Measurements from ENCODE around the gene RHOJ.
"Not testable (repeated sequence)": the region's sequence is repeated elsewhere in the genome, so short reads cannot be mapped to it uniquely, and the experiment has no call there.

The RHOJ gene

DNA sequence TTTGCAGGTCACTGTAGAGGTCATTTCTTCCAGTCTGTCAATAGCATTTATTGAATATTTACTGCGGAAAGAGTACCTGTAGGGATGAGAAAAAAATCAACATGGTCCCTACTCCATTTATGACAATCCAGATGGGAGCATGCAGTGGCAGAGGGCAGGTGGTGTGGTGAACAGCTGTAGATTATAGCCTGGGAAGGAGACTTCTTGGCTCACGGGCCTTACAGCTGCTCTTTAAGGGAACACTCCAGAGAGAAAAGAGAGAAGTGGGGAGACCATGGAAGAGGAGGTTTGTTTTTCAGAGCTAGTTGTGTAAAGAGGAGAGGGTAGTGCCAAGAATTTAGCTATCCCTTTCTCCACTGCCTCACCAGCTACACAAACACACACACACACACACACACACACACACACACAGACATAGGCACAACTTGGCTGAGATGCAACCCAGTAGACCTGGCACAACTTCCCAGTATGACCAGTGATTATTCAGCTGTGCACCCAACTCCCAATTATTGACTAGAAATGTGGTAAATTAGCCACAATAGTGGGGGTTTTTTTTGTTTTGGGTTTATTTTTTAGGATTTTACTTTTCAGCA is 73.4 kb downstream of the RHOJ start:
- H3K79me2 ChIP-seq (ENCODE audit: control insufficient read depth, insufficient read depth, low read length, unreplicated experiment), result no peaks in the 10 kb centered on the region
- peaks cover 4% of the 10 kb centered on the region; the same call in 1 of the 2 replicates for H3K27me3 ChIP-seq (ENCODE audit: insufficient read depth, low read length)
- H2AFZ ChIP-seq (ENCODE audit: low read length, unreplicated experiment), result no peak overlapping the region
- no peak overlapping the region for H3K27ac ChIP-seq (ENCODE audit: low read depth, low read length)
- no peak overlapping the region for H3K4me3 ChIP-seq (ENCODE audit: low read depth, low read length)
- H3K4me1 ChIP-seq (ENCODE audit: control insufficient read depth, insufficient read depth, low read length, unreplicated experiment), result no peaks in the 10 kb centered on the region
- no peaks in the 10 kb centered on the region for H3K36me3 ChIP-seq (ENCODE audit: insufficient read depth, low read length)

DNA sequence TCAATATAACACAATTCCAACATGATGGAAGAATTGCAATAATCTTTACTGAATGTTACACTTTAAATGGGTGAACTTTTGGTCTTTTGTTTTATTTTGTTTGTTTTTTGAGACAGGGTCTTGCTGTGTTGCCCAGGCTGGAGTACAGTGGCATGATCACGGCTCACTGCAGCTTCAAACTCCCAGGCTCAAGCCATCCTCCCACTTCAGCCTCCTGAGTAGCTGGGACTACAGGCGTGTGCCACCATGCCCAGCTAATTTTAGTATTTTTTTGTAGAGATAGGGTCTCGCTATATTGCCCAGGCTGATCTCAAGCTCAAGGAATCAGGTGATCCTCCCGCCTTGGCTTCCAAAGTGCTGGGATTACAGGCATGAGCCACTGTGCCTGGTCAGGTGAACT is 75.7 kb downstream of the RHOJ start:
- H3K36me3 ChIP-seq (ENCODE audit: insufficient read depth, low read length); H3K4me3 ChIP-seq (ENCODE audit: low read depth, low read length); H3K4me1 ChIP-seq (ENCODE audit: control insufficient read depth, insufficient read depth, low read length, unreplicated experiment); H3K27ac ChIP-seq (ENCODE audit: low read depth, low read length); H2AFZ ChIP-seq (ENCODE audit: low read length, unreplicated experiment); H3K79me2 ChIP-seq (ENCODE audit: control insufficient read depth, insufficient read depth, low read length, unreplicated experiment): not testable (repeated sequence)
- H3K27me3 ChIP-seq (ENCODE audit: insufficient read depth, low read length), result peaks cover 20% of the 10 kb centered on the region

DNA sequence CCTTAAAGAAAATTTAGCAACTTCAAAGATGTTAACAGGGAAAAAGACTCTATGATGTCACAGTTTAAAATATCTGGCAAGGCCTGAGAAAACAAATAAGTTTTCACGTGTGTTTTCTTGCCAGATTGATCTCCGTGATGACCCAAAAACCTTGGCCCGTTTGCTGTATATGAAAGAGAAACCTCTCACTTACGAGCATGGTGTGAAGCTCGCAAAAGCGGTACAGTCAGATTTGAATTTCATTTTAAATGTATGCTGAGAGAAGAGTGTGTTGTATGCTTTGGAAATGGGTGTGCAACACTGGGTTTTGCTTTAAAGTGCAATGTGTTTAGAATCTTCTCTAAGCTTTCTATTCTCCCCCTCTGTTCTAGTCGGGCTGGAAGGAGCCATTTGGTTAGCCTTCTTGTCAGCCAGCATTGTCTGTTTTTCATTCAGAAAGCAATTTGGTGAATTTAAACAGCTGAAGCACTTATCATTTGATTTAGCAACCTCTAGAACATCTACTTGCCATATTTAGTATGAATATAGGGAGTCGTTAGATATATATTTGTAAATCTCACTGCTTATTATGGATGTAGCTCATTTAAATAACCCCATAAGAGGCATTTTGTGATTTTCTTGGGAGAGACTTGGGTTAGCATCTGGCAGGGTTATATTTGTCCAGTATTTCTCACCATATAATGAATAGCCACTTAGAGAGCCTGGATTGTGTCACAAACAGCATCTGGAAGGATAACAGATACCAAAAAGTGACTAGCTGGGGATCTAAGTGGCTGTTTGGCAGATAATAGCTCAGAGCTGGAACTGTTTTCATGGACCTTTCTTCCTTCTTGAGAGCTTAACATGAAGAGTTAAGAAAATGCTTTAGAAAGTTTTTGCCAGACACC is 79.0 kb downstream of the RHOJ start:
- no peak overlapping the region for H3K27ac ChIP-seq (ENCODE audit: low read depth, low read length)
- H3K36me3 ChIP-seq (ENCODE audit: insufficient read depth, low read length), result no peaks in the 10 kb centered on the region
- peak overlapping the region; percentile 32; the same call in 1 of the 2 replicates for H3K4me3 ChIP-seq (ENCODE audit: low read depth, low read length)
- no peaks in the 10 kb centered on the region for H3K79me2 ChIP-seq (ENCODE audit: control insufficient read depth, insufficient read depth, low read length, unreplicated experiment)
- H2AFZ ChIP-seq (ENCODE audit: low read length, unreplicated experiment), result no peak overlapping the region
- H3K4me1 ChIP-seq (ENCODE audit: control insufficient read depth, insufficient read depth, low read length, unreplicated experiment), result no peaks in the 10 kb centered on the region
- H3K27me3 ChIP-seq (ENCODE audit: insufficient read depth, low read length), result peaks cover 41% of the 10 kb centered on the region

DNA sequence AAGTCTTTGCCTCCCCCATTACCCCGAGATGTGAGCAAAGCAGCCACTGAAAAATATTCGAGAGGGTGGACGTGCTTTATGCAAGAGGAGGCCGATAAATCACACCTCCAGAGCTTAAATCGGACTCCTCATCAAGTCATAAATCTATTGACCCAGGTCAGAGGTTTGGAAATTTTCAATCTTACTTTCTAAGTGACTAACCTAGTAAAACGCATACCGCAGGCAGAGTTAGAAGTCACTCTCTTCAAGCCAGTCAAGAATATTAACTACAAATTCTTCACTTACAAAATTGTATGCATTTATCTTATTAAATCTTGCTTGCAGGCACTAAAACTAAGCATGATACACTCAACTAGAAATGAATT is 79.6 kb downstream of the RHOJ start:
- Histone ChIP-seq H3K36me3 (ENCODE audit: insufficient read depth, low read length) (no peaks in the 10 kb centered on the region), H3K4me1 (ENCODE audit: control insufficient read depth, insufficient read depth, low read length, unreplicated experiment) (no peaks in the 10 kb centered on the region), H3K4me3 (ENCODE audit: low read depth, low read length) (no peak overlapping the region), H3K27me3 (ENCODE audit: insufficient read depth, low read length) (peaks cover 41% of the 10 kb centered on the region), H3K27ac (ENCODE audit: low read depth, low read length) (no peak overlapping the region), H3K79me2 (ENCODE audit: control insufficient read depth, insufficient read depth, low read length, unreplicated experiment) (no peaks in the 10 kb centered on the region), H2AFZ (ENCODE audit: low read length, unreplicated experiment) (no peak overlapping the region)

DNA sequence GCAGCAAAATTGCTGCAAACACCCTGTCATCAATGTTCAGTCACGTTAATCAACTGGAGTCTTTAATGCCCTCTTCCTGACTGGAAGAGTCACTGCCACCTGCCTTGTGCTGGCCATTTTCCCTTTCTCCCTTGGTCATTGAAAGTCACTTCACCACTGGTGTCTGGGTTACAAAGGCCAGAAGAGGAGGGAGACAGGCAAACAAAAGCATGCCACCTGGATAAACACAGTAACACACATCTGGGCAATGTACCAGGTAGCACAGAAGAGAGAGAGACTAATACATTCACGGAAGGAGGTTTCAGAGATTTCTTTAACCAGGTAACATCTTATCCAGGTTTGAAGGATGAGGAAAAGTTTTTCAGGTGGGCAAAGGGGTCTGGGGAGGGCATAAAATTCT is 81.8 kb downstream of the RHOJ start:
- Histone ChIP-seq H3K4me1 (ENCODE audit: control insufficient read depth, insufficient read depth, low read length, unreplicated experiment) (no peaks in the 10 kb centered on the region), H3K27ac (ENCODE audit: low read depth, low read length) (no peak overlapping the region), H3K36me3 (ENCODE audit: insufficient read depth, low read length) (no peaks in the 10 kb centered on the region), H2AFZ (ENCODE audit: low read length, unreplicated experiment) (no peak overlapping the region), H3K27me3 (ENCODE audit: insufficient read depth, low read length) (peaks cover 37% of the 10 kb centered on the region), H3K4me3 (ENCODE audit: low read depth, low read length) (no peak overlapping the region), H3K79me2 (ENCODE audit: control insufficient read depth, insufficient read depth, low read length, unreplicated experiment) (no peaks in the 10 kb centered on the region)

DNA sequence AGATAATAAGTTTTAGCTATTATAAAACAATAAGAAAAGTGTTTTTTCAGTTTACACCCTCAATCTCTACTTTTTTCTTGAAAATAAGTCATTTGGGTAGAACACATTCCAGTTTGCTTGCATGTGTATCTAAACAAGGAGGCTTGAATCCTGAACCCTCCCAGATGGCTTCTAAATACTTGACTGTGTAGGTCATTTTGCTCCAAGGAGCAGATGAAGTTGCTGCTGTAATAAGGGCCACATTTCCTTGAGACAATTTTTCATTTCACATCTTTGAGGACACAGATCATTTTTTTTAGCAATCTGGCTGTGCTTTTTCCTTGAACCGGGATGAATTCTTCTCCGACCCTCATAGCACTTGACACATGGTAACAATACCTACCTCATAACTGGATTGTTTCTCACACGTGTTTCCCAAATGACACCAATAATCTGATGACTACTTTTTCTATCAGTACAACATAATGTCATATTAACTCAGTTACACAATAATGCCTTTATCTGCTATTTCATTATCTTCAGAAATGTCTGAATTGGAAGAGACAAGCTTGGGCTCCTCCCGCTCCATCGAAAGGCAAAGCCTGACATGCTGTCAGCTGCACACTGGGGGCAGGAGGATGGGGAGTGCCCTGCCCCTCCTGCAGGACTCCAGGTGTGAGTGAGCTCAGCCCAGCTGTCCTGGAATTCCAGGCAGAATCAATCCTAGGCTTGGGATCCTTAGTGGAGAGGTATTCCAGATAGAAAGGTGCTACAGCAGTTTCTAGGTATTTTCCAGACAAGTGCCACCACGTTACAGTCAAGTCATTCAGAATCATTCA is 83.6 kb downstream of the RHOJ start:
- Histone ChIP-seq H3K4me1 (ENCODE audit: control insufficient read depth, insufficient read depth, low read length, unreplicated experiment) (no peaks in the 10 kb centered on the region), H3K4me3 (ENCODE audit: low read depth, low read length) (no peak overlapping the region), H3K79me2 (ENCODE audit: control insufficient read depth, insufficient read depth, low read length, unreplicated experiment) (no peaks in the 10 kb centered on the region), H3K36me3 (ENCODE audit: insufficient read depth, low read length) (no peaks in the 10 kb centered on the region), H3K27me3 (ENCODE audit: insufficient read depth, low read length) (peaks cover 37% of the 10 kb centered on the region), H2AFZ (ENCODE audit: low read length, unreplicated experiment) (no peak overlapping the region), H3K27ac (ENCODE audit: low read depth, low read length) (no peak overlapping the region)

DNA sequence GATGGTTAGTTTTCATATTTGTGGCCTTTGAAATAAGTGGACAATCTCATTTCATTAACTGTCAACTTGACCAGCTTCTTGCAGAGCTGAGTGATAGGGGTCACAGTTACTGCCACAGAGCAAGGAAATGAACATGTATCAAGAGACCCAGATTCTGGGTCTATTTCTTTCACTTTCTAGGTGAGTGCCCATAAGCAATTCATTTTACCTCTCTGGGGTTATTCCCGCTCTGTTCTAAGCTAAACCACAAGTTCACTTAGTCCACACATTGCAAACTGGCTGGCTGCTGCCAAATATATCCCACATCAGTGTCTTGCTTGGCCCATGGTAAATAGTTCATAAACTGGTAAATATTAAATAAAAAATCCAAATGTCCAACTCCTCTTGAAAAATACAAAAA is 84.6 kb downstream of the RHOJ start:
- Histone ChIP-seq H3K27me3 (ENCODE audit: insufficient read depth, low read length) (peaks cover 29% of the 10 kb centered on the region), H3K4me3 (ENCODE audit: low read depth, low read length) (no peak overlapping the region), H3K79me2 (ENCODE audit: control insufficient read depth, insufficient read depth, low read length, unreplicated experiment) (no peaks in the 10 kb centered on the region), H2AFZ (ENCODE audit: low read length, unreplicated experiment) (no peak overlapping the region), H3K4me1 (ENCODE audit: control insufficient read depth, insufficient read depth, low read length, unreplicated experiment) (no peaks in the 10 kb centered on the region), H3K36me3 (ENCODE audit: insufficient read depth, low read length) (no peaks in the 10 kb centered on the region), H3K27ac (ENCODE audit: low read depth, low read length) (no peak overlapping the region)

DNA sequence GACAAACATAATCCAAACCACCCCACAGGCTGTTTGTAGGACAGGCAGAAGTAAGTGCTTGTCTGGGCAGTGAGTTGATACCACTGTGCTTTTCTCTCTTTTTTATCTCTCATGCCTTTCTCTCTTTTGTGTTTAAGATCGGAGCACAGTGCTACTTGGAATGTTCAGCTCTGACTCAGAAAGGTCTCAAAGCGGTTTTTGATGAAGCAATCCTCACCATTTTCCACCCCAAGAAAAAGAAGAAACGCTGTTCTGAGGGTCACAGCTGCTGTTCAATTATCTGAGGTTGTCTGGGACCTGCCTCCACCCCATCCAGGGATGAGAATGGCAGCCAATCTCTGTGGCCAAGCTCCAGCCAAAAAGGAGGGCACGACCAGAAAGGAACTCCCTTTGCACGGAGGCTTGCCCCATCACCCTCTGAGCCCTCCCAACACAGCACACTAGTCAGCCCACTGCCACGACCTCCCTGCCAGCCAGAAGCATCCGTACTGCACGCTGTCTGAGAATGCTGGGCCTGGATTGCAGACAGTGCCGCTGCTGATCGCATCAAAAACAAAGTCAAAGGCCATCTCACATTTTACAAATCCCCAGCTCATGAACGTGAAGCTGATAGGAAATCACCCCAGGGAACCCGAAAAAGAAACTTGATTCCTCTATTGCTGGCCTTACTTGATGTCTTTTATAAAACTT is 86.6 kb downstream of the RHOJ start:
- Histone ChIP-seq H3K4me1 (ENCODE audit: control insufficient read depth, insufficient read depth, low read length, unreplicated experiment) (no peaks in the 10 kb centered on the region), H3K27ac (ENCODE audit: low read depth, low read length) (no peak overlapping the region), H3K79me2 (ENCODE audit: control insufficient read depth, insufficient read depth, low read length, unreplicated experiment) (no peaks in the 10 kb centered on the region), H2AFZ (ENCODE audit: low read length, unreplicated experiment) (no peak overlapping the region), H3K4me3 (ENCODE audit: low read depth, low read length) (no peak overlapping the region), H3K27me3 (ENCODE audit: insufficient read depth, low read length) (peaks cover 25% of the 10 kb centered on the region; the same call in 1 of the 2 replicates), H3K36me3 (ENCODE audit: insufficient read depth, low read length) (no peaks in the 10 kb centered on the region)

DNA sequence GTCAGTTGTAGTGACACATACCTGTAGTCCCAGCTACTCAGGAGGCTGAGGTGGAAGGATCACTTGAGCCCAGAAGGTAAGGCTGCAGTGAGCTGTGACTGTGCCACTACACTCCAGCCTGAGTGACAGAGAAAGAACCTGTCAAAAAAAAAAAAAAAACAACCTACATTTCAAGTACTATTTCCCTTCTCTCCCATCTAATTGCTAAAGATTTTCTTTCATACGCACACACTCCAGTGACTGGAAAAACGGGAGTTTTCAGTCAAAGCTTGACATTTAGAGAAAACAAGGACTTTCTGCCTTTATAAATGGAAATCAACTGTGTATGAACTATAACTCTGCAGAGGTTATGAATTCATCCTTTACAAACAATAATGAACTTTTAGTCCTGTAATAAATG is 88.6 kb downstream of the RHOJ start:
- no peaks in the 10 kb centered on the region for H3K79me2 ChIP-seq (ENCODE audit: control insufficient read depth, insufficient read depth, low read length, unreplicated experiment)
- H3K4me3 ChIP-seq (ENCODE audit: low read depth, low read length), result no peak overlapping the region
- H3K27me3 ChIP-seq (ENCODE audit: insufficient read depth, low read length), result peaks cover 14% of the 10 kb centered on the region; the same call in 1 of the 2 replicates
- H3K4me1 ChIP-seq (ENCODE audit: control insufficient read depth, insufficient read depth, low read length, unreplicated experiment), result no peaks in the 10 kb centered on the region
- H3K36me3 ChIP-seq (ENCODE audit: insufficient read depth, low read length), result no peaks in the 10 kb centered on the region
- no peak overlapping the region for H3K27ac ChIP-seq (ENCODE audit: low read depth, low read length)
- H2AFZ ChIP-seq (ENCODE audit: low read length, unreplicated experiment), result no peak overlapping the region

DNA sequence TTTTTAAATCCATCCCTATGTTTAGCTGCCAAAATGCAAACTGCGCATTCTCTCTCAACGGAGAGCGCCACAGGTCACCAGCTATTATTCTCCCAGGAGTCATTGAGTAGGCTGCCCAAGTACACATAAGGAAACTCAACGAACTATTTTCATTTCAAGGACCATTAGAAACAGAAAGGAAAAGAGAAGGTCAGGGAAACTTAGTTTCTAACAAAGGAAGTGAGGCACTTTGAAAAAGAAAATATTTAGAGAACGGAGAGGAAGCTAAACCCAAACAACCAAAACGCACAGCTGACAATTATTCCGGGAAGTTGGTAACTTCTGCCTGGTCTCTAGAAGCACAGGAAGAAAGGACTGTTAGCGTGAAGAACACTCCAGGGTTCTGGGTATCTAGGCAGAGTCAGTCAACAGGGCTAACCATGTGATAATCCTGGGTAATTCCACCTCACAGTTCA is 91.0 kb downstream of the RHOJ start:
- no peak overlapping the region for H3K27ac ChIP-seq (ENCODE audit: low read depth, low read length)
- H3K27me3 ChIP-seq (ENCODE audit: insufficient read depth, low read length), result peaks cover 21% of the 10 kb centered on the region; the same call in 1 of the 2 replicates
- H3K4me3 ChIP-seq (ENCODE audit: low read depth, low read length), result no peak overlapping the region
- H3K4me1 ChIP-seq (ENCODE audit: control insufficient read depth, insufficient read depth, low read length, unreplicated experiment), result no peaks in the 10 kb centered on the region
- H3K36me3 ChIP-seq (ENCODE audit: insufficient read depth, low read length), result no peaks in the 10 kb centered on the region
- no peaks in the 10 kb centered on the region for H3K79me2 ChIP-seq (ENCODE audit: control insufficient read depth, insufficient read depth, low read length, unreplicated experiment)
- H2AFZ ChIP-seq (ENCODE audit: low read length, unreplicated experiment), result no peak overlapping the region
